Measurements from ENCODE around the gene PPM1E.
"Not testable (repeated sequence)": the region's sequence is repeated elsewhere in the genome, so short reads cannot be mapped to it uniquely, and the experiment has no call there.

The PPM1E gene

DNA sequence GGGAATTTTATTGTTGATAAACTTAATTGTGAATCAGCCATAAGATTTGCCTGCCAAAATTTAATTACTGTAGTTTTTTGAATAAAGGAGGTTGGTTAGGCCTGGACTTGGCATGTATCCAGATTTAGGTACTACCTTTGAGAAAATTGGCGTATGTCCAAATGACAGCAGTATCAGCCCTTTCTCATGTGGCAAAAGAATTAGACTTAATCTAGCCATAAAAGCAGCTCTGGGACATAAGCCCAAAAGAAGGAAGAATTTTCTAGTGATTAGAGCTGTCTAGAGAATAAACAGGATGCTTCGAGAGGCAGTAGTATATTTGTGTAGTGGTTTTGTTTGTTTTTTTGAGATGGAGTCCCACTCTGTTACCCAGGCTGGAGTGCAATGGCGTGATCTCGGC is 27.7 kb downstream of the PPM1E start:
- peak; percentile 32 for DNase-seq

DNA sequence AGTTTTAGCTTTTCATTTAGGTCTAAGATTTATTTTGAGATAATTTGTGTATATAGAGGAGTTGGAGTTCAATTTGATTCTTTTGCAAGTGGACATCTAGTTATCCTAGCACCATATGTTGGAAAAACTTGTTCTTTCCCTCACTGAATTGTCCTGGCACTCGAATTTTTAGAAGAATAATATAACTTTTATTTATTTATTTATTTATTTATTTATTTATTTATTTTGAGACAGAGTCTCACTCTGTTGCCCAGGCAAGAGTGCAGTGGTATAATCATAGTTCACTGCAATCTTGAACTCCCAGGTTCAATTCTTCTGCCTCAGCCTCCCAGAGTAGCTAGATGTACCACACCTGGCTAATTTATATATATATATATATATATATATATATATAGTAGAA is 29.4 kb downstream of the PPM1E start:
- no peak for DNase-seq

- peak; percentile 92 for DNase-seq
Measured at GRCh38 chr17:58786586-58787295, 31.1 kb downstream of the PPM1E start.

DNA sequence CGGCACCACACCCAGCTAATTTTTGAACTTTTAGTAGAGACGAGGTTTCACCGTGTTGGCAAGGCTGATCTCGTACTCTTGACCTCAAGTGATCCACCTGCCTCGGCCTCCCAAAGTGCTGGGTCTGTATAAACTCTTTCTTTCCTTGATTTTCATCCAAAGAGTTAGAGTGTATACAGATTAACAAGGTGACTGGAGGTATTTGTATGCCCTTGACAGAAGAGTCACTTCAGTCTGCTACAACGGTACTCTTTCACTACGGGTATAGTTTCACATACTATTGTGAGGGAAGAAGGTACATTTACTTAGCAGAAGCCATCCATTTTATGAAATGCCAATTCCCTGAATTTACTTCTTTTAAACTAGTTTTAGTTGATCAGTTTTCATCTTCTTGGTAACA is 32.5 kb downstream of the PPM1E start:
- DNase-seq = no peak

DNA sequence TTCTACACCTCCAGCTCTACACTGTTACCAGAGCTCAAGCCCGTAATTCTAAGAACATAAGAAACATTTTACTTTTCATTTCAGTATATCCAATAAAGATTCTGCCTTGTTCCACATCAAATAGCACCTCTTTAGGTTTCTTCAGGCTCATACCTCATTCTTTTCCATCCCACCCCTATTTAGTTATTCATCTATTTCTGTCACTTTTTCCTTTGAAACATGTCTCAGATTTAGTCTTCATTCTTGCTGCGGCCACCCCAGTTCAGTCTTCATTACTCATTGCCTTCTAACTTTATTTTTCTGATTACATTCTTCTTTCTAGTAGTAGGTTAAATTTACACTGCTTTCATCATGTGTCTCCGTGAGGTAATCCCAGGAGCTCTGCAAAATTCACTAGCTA is 33.5 kb downstream of the PPM1E start:
- no peak for DNase-seq

GRCh38 chr17:58789831-58790230 is 34.2 kb downstream of the PPM1E start:
- no peak for DNase-seq

DNA sequence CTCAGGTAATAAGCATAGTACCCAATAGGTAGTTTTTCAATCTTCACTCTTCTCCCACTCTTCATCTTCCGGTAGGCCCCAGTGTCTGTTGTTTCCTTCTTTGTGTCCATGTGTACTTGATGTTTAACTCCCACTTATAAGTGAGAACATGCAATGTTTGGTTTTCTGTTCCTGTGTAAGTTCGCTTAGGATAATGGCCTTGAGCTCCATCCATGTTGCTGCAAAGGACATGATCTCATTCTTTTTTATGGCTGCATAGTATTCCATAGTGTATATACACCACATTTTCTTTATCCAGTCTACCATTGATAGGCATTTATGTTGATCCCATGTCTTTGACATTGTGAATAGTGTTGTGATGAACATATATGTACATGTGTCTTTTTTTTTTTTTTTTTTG is 38.9 kb downstream of the PPM1E start:
- not testable (repeated sequence) for DNase-seq

DNA sequence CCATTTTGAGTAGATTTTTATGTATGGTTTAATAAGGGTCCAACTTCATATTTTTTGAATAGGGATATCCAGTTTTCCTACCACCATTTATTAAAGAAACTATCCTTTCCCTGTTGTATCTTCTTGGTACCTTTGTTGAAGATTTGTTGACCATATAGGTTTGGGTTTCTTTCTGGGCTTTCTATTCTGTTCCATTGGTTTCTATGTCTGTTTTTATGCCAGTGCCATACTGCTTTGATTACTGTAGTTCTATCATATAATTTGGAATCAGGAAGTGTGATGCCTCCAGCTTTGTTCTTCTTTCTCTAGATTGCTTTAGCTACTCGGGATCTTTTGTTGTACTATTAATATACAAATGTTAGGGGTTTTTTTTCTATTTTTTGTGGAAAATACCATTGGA is 46.5 kb downstream of the PPM1E start:
- DNase-seq = no peak

DNA sequence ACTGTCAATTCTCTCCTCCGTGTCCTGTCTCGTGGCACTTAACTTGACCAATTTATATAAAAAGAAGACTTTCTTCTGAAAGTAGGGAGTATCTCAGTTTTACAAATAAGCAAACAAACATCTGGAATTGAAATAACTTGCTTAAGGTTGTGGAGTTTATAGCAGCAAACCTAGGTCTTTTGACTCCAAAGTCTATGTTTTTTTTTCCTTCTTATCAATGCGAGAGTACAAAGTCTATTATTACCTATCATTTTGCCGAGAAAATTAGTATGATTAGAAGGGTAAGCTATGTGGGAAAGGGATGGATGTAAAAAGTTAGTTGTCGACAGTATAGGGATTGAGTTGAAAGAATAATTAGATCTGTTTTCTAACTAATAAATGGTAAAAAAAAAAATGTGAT is 50.4 kb downstream of the PPM1E start:
- DNase-seq = no peak

DNA sequence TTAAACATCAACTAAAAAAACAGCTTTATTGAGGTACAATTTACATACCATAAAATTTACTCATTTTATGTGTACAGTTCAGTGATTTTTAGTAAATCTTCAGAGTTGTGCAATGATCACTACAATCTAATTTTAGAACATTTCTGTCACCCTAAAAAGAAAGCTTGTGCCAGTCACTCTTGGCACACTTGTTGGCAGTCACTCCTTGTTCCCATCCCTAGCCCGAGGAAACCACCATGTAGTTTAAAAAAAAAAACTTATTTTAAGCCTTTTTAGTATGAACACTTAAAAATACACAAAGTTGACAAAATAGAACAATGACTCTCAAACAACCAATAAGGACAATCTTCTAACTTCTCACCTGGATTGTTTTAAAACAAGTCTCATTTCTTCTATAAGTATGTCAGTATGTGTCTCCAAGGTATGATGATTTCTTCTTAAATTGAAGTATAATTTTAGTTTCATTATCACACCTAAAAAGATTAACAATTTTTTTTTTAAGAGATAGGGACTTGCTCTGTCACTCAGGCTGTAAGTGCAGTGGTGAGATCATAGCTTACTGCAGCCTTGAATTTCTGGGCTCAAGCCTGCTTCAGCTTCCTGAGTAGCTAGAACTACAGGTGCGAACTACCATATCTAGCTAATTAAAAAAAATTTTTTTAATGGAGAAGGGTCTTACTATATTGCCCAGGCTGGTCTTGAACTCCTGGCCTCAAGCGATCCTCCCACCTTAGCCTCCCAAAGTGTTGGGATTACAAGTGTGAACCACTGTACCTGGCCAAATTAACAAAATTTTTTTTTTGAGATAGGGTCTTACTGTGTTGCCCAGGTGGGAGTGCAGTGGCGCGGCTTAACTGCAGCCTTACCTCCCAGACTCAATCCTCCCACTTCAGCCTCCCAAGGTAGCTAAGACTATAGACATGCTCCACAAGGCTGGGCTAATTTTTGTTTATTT is 53.2 kb downstream of the PPM1E start:
- no peak for DNase-seq

DNA sequence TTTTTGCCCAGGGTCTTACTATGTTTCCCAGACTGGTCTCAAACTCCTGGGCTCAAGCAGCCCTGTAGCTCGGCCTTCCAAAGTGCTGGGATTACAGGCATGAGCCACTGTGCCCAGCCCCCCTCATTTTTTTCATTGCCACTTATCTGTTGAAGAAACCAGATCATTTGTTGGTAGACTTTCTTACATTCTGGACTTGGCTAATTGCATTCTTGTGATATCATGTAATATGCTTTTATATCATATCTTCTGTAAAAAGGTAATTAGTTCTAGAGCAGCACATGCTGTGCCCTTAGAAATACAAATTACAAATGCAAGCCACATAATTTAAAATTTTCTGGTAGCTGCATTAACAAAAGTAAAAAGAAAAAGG is 53.9 kb downstream of the PPM1E start:
- no peak for DNase-seq

- DNase-seq = no peak
Measured at GRCh38 chr17:58811290-58811689, 55.6 kb downstream of the PPM1E start.

GRCh38 chr17:58813712-58814111 is 58.1 kb downstream of the PPM1E start:
- DNase-seq = no peak

DNA sequence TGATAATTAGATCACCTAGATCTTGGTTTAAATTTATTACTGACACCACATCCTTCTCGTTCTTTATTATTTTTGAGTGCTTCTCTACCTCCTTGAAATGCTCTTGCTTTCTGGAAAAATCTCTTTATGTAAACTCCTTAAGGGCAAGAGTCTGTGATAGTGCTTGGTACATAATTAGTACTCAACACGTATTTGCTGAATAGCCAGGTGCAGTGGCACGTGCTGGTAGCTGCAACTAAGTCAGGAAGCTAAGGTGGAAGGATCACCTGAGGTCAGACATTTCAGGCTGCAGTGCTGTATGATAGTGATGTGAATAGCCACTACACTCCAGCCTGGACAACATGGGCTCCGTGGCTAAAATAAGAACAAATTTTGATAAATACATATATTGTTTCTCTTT is 63.0 kb downstream of the PPM1E start:
- DNase-seq = no peak

DNA sequence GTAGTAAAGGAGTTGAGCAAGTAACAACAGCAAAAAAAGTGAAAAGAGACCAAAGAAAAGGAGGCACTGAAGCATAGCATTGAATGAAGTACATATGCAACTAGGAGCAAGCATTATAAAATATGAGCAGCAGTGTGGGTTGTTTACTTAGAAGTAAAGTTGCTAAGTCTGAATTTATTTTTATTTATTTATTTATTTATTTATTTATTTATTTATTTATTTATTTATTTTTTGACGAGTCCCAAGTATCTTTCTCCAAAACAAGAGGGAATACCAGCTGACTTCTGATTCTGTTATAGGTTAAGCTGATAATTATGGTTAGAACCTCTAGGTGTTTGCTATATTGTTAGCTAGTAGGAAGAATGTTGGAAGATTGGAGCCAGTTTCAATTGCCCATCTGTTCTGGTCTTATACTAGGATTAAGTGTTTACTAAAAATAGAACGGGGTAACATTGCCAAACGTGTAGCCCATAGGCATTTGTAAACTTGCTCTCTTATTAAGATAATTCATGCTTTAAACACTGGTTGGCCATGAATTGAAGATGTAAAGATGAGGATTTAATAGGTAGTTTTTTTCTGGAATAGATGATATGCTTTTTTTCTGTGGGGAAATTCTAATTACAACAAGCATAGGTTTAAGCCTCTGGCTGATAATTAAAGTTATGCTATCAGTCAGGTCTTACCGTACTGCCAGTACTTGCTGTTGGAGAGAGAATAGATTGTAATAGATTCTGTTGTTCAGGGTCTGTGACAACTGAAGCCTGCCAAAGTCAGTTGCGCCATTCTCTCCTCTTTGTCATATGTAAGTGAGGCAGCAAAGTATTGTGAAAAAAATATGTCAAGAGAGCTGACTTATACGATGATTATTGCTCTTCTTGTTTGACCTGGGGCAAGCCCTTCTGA is 66.7 kb downstream of the PPM1E start:
- DNase-seq = no peak

DNA sequence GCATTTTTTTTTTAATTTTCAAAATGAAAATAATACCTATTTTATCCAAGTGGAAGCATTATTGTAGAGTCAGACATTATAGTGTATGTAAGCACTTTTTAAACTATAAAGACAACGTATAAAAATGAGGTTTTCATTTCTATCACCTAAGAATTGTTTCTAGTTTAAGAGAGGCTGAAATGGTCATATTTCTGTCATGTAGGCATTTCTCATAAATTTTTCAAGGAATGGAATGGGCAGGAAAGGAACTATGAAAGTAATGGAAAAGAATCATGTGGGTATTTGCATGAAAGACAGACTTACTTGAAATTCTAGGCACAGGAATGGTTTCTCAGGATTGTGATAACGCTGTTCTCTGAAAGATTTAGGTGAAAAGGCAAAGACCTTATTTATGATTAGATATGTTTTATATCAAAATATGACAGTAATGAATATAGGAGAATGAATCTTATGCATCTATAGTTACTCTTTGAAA is 67.4 kb downstream of the PPM1E start:
- no peak for DNase-seq

DNA sequence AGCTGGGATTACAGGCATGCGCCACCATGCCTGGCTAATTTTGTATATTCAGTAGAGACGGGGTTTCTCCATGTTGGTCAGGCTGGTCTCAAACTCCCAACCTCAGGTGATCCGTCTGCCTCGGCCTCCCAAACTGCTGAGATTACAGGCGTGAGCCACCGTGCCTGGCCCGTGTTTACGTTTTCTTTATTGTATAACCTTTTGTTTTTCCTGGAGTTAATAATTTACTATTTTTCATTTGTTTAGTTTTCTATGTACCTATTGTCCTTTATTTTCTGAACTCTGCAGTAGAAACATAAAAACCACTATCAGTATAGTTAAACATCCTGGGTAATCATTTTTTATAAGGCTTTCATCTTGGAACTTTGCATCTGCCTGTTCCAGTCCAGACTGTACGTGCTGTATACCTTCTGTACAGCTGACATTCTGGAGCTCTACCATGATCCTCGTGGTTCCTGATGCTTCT is 73.6 kb downstream of the PPM1E start:
- no peak for DNase-seq

GRCh38 chr17:58831780-58832179 is 76.1 kb downstream of the PPM1E start:
- DNase-seq = no peak

- no peak for DNase-seq
Measured at GRCh38 chr17:58832514-58832913, 76.9 kb downstream of the PPM1E start.

DNA sequence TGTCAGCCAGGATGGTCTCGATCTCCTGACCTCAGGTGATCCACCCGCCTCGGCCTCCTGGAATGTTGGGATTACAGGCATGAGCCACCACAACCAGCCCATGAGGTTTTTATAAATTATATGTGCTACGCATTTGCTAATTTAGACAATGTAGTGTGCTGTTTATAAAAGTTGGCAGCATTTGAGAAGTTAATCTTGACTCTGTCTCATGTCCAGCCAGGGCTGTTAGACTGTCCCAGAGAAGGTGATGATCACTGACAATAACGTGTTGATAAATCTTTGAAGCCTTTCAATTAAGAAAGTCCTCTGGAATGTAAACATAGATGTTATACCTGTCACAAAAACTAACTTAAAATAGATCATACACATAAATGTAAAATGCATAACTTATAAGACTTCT is 82.0 kb downstream of the PPM1E start:
- DNase-seq = no peak

DNA sequence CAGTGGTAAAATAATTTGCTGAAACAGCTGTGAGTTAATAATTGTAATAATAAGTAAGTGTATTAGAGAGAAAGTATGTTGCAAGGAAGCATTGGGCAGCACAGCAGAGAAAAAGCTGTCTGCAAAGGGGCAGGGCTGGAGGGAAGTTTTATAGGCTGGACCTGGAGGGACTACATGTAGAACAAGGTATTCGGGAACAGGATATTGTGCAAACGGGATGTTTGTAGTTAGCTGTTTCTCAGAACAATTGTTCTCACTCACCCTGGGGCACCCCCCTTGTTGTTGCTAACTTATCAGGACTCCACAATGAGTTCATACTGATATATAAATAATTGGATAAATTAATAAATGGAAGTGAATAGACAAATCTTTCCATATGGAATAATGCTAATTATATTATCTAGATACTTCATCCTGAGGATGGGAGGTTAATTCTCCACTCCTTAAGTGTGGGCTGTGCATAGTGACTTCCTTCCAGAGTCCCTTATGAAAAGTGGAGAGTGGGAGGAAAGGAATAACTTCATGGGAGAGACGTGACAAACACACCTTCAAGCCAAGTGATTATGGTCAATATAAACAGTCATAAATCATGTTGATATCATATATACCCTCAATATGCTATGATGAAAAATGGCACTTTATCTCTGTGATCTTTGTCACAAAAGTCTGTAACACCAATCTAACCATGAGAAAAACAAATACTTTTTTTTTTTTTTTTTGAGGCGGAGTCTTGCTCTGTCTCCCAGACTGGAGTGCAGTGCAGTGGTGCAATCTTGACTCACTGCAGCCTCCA is 85.4 kb downstream of the PPM1E start:
- no peak for DNase-seq

DNA sequence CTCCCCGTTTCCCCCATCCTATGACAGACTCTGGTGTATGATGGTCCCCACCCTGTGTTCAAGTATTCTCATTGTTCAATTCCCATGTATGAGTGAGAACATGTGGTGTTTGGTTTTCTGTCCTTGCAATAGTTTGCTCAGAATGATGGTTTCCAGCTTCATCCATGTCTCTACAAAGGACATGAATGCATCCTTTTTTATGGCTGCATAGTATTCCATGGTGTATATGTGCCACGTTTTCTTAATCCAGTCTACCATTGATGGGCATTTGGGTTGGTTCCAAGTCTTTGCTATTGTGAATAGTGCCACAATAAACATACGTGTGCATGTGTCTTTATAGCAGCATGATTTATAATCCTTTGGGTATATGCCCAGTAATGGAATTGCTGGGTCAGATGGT is 90.8 kb downstream of the PPM1E start:
- not testable (repeated sequence) for DNase-seq

Measured in NCI-H226 (cell line).